ENCODE data around the gene SVIL. TPM values are rescaled to one million over a fixed set of nuclear protein-coding genes. Genes with fewer than 3 reads are reported as not detected.
"Not testable (repeated sequence)": the region's sequence is repeated elsewhere in the genome, so short reads cannot be mapped to it uniquely, and the experiment has no call there.

Gene SVIL
- total RNA-seq, 1 donor, result 309 TPM

- DNase-seq (ENCODE audit: low read depth), result no peak
- TF ChIP-seq CTCF (IDR thresholded peaks at IDR 0.05; ENCODE audit: insufficient read depth, low read length), result no peak
- no peak overlapping the region for H3K4me3 ChIP-seq (ENCODE audit: low read depth, low read length)
Measured at GRCh38 chr10:29499993-29500537, 134.7 kb downstream of the SVIL start.

GRCh38 chr10:29496341-29497162 lies 138.2 kb downstream of the SVIL start:
- DNase-seq (ENCODE audit: low read depth), result peak; percentile 63
- no peak overlapping the region for H3K4me3 ChIP-seq (ENCODE audit: low read depth, low read length)
- TF ChIP-seq CTCF (IDR thresholded peaks at IDR 0.05; ENCODE audit: insufficient read depth, low read length), result peak; percentile 98

GRCh38 chr10:29495366-29495765 lies 139.4 kb downstream of the SVIL start:
- TF ChIP-seq CTCF (IDR thresholded peaks at IDR 0.05; ENCODE audit: insufficient read depth, low read length), result no peak
- no peak for DNase-seq (ENCODE audit: low read depth)
- no peak overlapping the region for H3K4me3 ChIP-seq (ENCODE audit: low read depth, low read length)

GRCh38 chr10:29493697-29494096 lies 141.1 kb downstream of the SVIL start:
- no peak for TF ChIP-seq CTCF (IDR thresholded peaks at IDR 0.05; ENCODE audit: insufficient read depth, low read length)
- DNase-seq (ENCODE audit: low read depth), result no peak
- H3K4me3 ChIP-seq (ENCODE audit: low read depth, low read length), result no peak overlapping the region

- H3K4me3 ChIP-seq (ENCODE audit: low read depth, low read length), result no peak overlapping the region
- DNase-seq (ENCODE audit: low read depth), result no peak
- TF ChIP-seq CTCF (IDR thresholded peaks at IDR 0.05; ENCODE audit: insufficient read depth, low read length), result no peak
Measured at GRCh38 chr10:29492774-29493173, 142.0 kb downstream of the SVIL start.

- no peak overlapping the region for H3K4me3 ChIP-seq (ENCODE audit: low read depth, low read length)
- TF ChIP-seq CTCF (IDR thresholded peaks at IDR 0.05; ENCODE audit: insufficient read depth, low read length), result no peak
- no peak for DNase-seq (ENCODE audit: low read depth)
Measured at GRCh38 chr10:29491918-29492317, 142.9 kb downstream of the SVIL start.

- not testable (repeated sequence) for H3K4me3 ChIP-seq (ENCODE audit: low read depth, low read length); DNase-seq (ENCODE audit: low read depth)
Measured at GRCh38 chr10:29490781-29491280, 143.9 kb downstream of the SVIL start.

- not testable (repeated sequence) for DNase-seq (ENCODE audit: low read depth); H3K4me3 ChIP-seq (ENCODE audit: low read depth, low read length)
Measured at GRCh38 chr10:29488471-29488870, 146.3 kb downstream of the SVIL start.

GRCh38 chr10:29487884-29488266 lies 146.9 kb downstream of the SVIL start:
- H3K4me3 ChIP-seq (ENCODE audit: low read depth, low read length); DNase-seq (ENCODE audit: low read depth): not testable (repeated sequence)

GRCh38 chr10:29487032-29487883 lies 147.5 kb downstream of the SVIL start:
- not testable (repeated sequence) for DNase-seq (ENCODE audit: low read depth); H3K4me3 ChIP-seq (ENCODE audit: low read depth, low read length)
